ENCODE measurements around the gene GINS2.

GINS2 gene

GRCh38 chr16:85696781-85697180 is 8.0 kb upstream of the GINS2 start:
- H3K36me3 ChIP-seq (ENCODE audit: control insufficient read depth, insufficient read depth, low read length) = no peaks in the 10 kb centered on the region
- no peak overlapping the region for H3K27ac ChIP-seq
- H3K4me2 ChIP-seq (ENCODE audit: low read length) = no peak overlapping the region
- H3K27me3 ChIP-seq (ENCODE audit: control insufficient read depth, insufficient read depth, low read length) = no peaks in the 10 kb centered on the region
- no peak overlapping the region for H3K9ac ChIP-seq
- H3K79me2 ChIP-seq = no peaks in the 10 kb centered on the region
- H3K9me3 ChIP-seq (ENCODE audit: control insufficient read depth, low read length) = no peaks in the 10 kb centered on the region
- TF ChIP-seq CTCF (IDR thresholded peaks at IDR 0.05) = no peak
- no peak overlapping the region for H3K4me3 ChIP-seq (ENCODE audit: low read depth, low read length)
- H2AFZ ChIP-seq = no peak overlapping the region
- H3K4me1 ChIP-seq = peaks cover 8% of the 10 kb centered on the region

- no peak overlapping the region for H3K4me2 ChIP-seq (ENCODE audit: low read length)
- H3K27ac ChIP-seq = no peak overlapping the region
- no peak overlapping the region for H3K4me3 ChIP-seq (ENCODE audit: low read depth, low read length)
- no peak overlapping the region for H2AFZ ChIP-seq
- peaks cover 11% of the 10 kb centered on the region for H3K4me1 ChIP-seq
- no peaks in the 10 kb centered on the region for H3K36me3 ChIP-seq (ENCODE audit: control insufficient read depth, insufficient read depth, low read length)
- no peaks in the 10 kb centered on the region for H3K9me3 ChIP-seq (ENCODE audit: control insufficient read depth, low read length)
- no peak overlapping the region for H3K9ac ChIP-seq
- no peak for TF ChIP-seq CTCF (IDR thresholded peaks at IDR 0.05)
- H3K79me2 ChIP-seq = no peaks in the 10 kb centered on the region
- H3K27me3 ChIP-seq (ENCODE audit: control insufficient read depth, insufficient read depth, low read length) = no peaks in the 10 kb centered on the region
Measured at GRCh38 chr16:85695196-85696128, 6.7 kb upstream of the GINS2 start.

GRCh38 chr16:85690469-85691064 is 1.8 kb upstream of the GINS2 start:
- Histone ChIP-seq H3K27ac (no peak overlapping the region), H3K4me3 (ENCODE audit: low read depth, low read length) (no peak overlapping the region), H3K4me1 (peaks cover 10% of the 10 kb centered on the region), H3K27me3 (ENCODE audit: control insufficient read depth, insufficient read depth, low read length) (no peaks in the 10 kb centered on the region), H3K36me3 (ENCODE audit: control insufficient read depth, insufficient read depth, low read length) (no peaks in the 10 kb centered on the region), H3K4me2 (ENCODE audit: low read length) (no peak overlapping the region), H3K79me2 (no peaks in the 10 kb centered on the region), H2AFZ (peak overlapping the region; percentile 42), H3K9me3 (ENCODE audit: control insufficient read depth, low read length) (no peaks in the 10 kb centered on the region), H3K9ac (no peak overlapping the region)
- TF ChIP-seq CTCF (IDR thresholded peaks at IDR 0.05) = no peak

GRCh38 chr16:85689950-85690320 is 1.2 kb upstream of the GINS2 start:
- H3K79me2 ChIP-seq = no peaks in the 10 kb centered on the region
- H3K9me3 ChIP-seq (ENCODE audit: control insufficient read depth, low read length) = no peaks in the 10 kb centered on the region
- H3K27me3 ChIP-seq (ENCODE audit: control insufficient read depth, insufficient read depth, low read length) = no peaks in the 10 kb centered on the region
- H3K27ac ChIP-seq = no peak overlapping the region
- no peaks in the 10 kb centered on the region for H3K36me3 ChIP-seq (ENCODE audit: control insufficient read depth, insufficient read depth, low read length)
- peaks cover 10% of the 10 kb centered on the region for H3K4me1 ChIP-seq
- no peak for TF ChIP-seq CTCF (IDR thresholded peaks at IDR 0.05)
- H3K9ac ChIP-seq = no peak overlapping the region
- H3K4me3 ChIP-seq (ENCODE audit: low read depth, low read length) = no peak overlapping the region
- H3K4me2 ChIP-seq (ENCODE audit: low read length) = no peak overlapping the region
- H2AFZ ChIP-seq = no peak overlapping the region
